Activated CD8-positive, alpha-beta T cell treated with anti-CD3 and anti-CD28 coated beads for 36 hours (primary cell): ENCODE measurements around the gene RAB8B. TPM values are rescaled to one million over a fixed set of nuclear protein-coding genes. Genes with fewer than 3 reads are reported as not detected.

Experiments
- ATAC-seq: fragments of 200-7000 bp; cut with Tn5 transposase; one replicate; pipeline ENCODE4 v1.10.0; 2021; ENCODE audit warnings: mild to moderate bottlenecking, moderate library complexity
- CTCF ChIA-PET: fragments of 350-600 bp; sonication (Branson Sonifier 250); formaldehyde crosslinking; loops from one replicate; lab custom pipeline; 2021; ENCODE audit warnings: antibody characterized with exemption; lab: Charles Lee
- POLR2A ChIA-PET: fragments of 350-600 bp; sonication (Branson Sonifier 250); formaldehyde crosslinking; loops from one replicate; lab custom pipeline; 2021; ENCODE audit warnings: antibody characterized with exemption; lab: Charles Lee
- DNase-seq: peaks from one replicate; pipeline ENCODE4 v3.0.0-alpha.2; 2020
- H3K27ac Mint-ChIP-seq: one replicate; pipeline ENCODE4 v1.8.0; 2021; ENCODE audit warnings: mild to moderate bottlenecking, mixed read lengths
- H3K27me3 Mint-ChIP-seq: one replicate; pipeline ENCODE4 v1.8.0; 2021; ENCODE audit warnings: mixed read lengths
- H3K36me3 Mint-ChIP-seq: one replicate; pipeline ENCODE4 v1.8.0; 2021; ENCODE audit warnings: low read depth, mixed read lengths
- H3K4me1 Mint-ChIP-seq: one replicate; pipeline ENCODE4 v1.8.0; 2021; ENCODE audit warnings: low read depth, mixed read lengths
- H3K4me3 Mint-ChIP-seq: one replicate; pipeline ENCODE4 v1.8.0; 2021; ENCODE audit warnings: mild to moderate bottlenecking, moderate library complexity, mixed read lengths
- H3K9me3 Mint-ChIP-seq: one replicate; pipeline ENCODE4 v1.8.0; 2021; ENCODE audit warnings: mixed read lengths
- intact Hi-C: fragments of 100-400 bp; cut with micrococcal nuclease; formaldehyde crosslinking; loops from one replicate; pipeline ENCODE4 v1.10.0; 2022
- total RNA-seq, 2 experiments: library from RNA; stranded (reverse); gene quantifications; one replicate each; pipeline ENCODE4 v1.2.3, GENCODE V29; 2021
- TF ChIP-seq, protein P1 (sequence below): fragments of 200-600 bp; IDR thresholded peaks from one replicate; pipeline ENCODE4 v1.8.0; 2022; ENCODE audit warnings: antibody characterized with exemption, mild to moderate bottlenecking

The RAB8B gene
- total RNA-seq, 2 experiments from 2014 or later: 252 to 261 TPM

DNA sequence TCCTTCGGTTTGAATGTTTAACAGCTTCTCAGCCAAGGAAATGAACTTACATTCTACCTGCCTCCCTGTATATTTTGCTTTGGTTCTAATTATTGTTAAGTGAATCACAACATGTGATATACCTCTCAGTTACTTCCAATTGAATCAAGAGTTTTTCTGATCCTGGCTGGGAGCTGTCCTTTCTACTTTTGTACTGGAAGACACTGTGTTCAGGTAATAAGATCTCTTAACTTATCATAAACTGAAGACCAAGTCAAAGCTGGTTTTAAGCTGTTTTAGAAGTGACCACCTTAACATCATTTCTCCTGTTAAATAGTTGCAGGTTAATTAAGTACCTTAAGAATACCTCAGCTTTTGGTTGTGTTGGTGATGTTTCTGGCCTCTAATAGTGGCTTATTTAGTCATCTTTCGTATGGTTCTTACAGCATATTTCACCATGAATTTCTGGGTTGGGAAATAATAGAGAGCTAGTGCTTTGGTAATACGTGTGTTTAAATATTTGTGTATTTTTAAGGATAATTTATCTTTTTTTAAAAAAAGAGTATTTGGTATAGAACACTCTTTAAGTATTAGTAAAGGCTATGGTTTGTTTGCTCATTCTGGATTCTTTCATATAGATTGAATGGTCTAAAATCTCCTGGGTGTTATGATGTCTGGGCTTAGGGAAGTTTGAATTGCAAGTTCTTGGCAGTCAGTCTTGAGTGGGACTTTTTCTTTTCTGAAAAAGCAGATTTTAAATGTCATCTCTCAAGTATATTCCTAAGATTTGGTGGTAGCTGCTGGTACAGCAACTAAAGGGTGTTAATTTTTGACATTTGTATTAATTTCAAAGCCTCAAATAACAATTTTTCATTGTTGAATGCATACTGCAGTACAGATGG is 1.6 kb downstream of the RAB8B start:
- ChIA-PET POLR2A (interaction anchor here (0.7 to 4.6 kb wide), 10 partner anchors 11 to 307 kb away, joined by 3 to 39 read pairs (median 10); partner anchors contain the start of gene RPS27L), CTCF (interaction anchor here (0.6 to 2.4 kb wide), 15 partner anchors 8 to 144 kb away, joined by 3 to 9 read pairs (median 3); no protein-coding TSS in a partner anchor)
- ATAC-seq (no peak), DNase-seq (no peak)
- intact Hi-C loops: loop anchor here (5.0 kb wide), 3 partner anchors 34 to 86 kb away; partner anchors contain the start of genes APH1B and RPS27L
- Mint-ChIP-seq H3K27ac (peak overlapping the region; percentile 93), H3K4me1 (peaks cover 47% of the 10 kb centered on the region), H3K4me3 (peak overlapping the region; percentile 89), H3K9me3 (no peaks in the 10 kb centered on the region), H3K36me3 (peaks cover 49% of the 10 kb centered on the region), H3K27me3 (no peaks in the 10 kb centered on the region)
- TF ChIP-seq, protein P1, sequence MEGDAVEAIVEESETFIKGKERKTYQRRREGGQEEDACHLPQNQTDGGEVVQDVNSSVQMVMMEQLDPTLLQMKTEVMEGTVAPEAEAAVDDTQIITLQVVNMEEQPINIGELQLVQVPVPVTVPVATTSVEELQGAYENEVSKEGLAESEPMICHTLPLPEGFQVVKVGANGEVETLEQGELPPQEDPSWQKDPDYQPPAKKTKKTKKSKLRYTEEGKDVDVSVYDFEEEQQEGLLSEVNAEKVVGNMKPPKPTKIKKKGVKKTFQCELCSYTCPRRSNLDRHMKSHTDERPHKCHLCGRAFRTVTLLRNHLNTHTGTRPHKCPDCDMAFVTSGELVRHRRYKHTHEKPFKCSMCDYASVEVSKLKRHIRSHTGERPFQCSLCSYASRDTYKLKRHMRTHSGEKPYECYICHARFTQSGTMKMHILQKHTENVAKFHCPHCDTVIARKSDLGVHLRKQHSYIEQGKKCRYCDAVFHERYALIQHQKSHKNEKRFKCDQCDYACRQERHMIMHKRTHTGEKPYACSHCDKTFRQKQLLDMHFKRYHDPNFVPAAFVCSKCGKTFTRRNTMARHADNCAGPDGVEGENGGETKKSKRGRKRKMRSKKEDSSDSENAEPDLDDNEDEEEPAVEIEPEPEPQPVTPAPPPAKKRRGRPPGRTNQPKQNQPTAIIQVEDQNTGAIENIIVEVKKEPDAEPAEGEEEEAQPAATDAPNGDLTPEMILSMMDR: no peak

DNA sequence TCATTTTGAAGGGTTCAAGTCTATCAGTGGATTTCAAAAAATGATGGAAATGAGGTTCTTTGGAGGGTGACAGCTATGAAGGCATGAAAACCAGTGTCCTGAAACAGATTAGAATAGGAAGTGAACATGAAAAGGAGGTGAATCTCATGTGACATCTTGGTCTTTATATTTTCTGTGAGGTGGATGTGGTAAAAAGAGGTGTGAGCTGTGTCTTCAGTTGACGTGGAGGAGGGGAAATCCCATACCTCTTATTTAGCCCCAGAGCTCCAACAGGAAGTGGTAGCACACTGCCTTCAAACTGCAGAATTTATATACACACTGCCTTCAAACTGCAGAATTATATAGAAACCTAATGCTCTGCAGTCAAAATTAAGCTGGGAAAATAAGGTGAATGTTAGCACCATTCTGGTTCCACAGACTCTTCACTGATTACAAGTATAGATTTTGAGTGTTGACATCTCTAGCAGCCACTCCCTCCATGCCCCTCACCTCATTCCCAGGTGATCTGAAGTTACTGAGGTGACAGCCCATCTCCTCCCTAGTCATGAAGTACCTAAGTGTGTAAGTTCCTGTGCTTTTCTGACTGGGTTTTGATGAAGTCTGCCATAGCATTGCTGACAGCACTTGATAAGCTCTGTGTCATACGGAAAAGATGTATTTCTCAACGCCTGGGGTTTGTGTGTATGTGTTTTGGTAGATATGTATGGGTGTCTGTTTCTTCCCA is 2.7 kb downstream of the RAB8B start:
- intact Hi-C loops: loop anchor here (2.0 to 5.0 kb wide), 4 partner anchors 21 to 85 kb away; partner anchors contain the start of genes APH1B and RPS27L
- Mint-ChIP-seq H3K27ac (peak overlapping the region; percentile 93), H3K4me3 (peak overlapping the region; percentile 89), H3K27me3 (no peaks in the 10 kb centered on the region), H3K9me3 (no peaks in the 10 kb centered on the region), H3K4me1 (peaks cover 53% of the 10 kb centered on the region), H3K36me3 (peaks cover 57% of the 10 kb centered on the region)
- CTCF ChIA-PET: interaction anchor here (0.6 to 2.4 kb wide), 16 partner anchors 9 to 145 kb away, joined by 3 to 9 read pairs (median 4); partner anchors contain the start of gene RPS27L
- POLR2A ChIA-PET: interaction anchor here (0.7 to 4.6 kb wide), 12 partner anchors 10 to 305 kb away, joined by 3 to 39 read pairs (median 4); partner anchors contain the start of gene RPS27L
- ATAC-seq (peak; percentile 49), DNase-seq (peak; percentile 78)
- TF ChIP-seq, protein P1: no peak

DNA sequence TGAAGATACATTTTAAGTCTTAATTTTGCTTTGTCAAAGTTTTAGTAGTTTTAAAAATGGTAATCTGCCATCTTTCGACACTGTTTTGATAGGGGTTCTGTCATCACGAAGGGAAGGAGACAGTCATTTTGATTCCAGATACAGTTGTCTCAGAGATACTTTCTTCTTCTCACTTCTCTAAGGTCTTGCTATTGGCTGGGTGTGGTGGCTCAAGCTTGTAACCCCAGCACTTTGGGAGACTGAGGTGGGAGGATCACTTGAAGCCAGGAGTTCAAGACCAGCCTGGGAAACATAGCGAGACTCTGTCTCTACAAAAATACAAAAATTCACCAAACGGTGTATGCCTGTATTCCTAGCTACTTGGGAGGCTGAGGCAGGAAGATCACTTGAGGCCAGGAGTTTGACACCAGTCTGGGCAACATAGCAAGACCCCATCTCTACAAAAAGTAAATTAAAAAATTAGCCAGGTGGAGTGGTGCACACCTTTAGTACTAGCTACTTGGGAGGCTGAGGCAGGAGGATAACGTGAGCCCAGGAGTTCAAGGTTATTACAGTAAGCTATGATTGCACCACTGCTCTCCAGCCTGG is 3.3 kb downstream of the RAB8B start:
- H3K36me3 Mint-ChIP-seq: peaks cover 61% of the 10 kb centered on the region
- TF ChIP-seq, protein P1: no peak
- CTCF ChIA-PET: interaction anchor here (0.8 to 2.4 kb wide), 7 partner anchors 12 to 145 kb away, joined by 3 to 9 read pairs (median 5); partner anchors contain the start of gene RPS27L
- POLR2A ChIA-PET: interaction anchor here (1.0 to 4.6 kb wide), 9 partner anchors 10 to 95 kb away, joined by 3 to 39 read pairs (median 14); partner anchors contain the start of gene RPS27L
- H3K4me1 Mint-ChIP-seq: peaks cover 58% of the 10 kb centered on the region
- H3K9me3 Mint-ChIP-seq: no peaks in the 10 kb centered on the region
- peak overlapping the region; percentile 89 for H3K4me3 Mint-ChIP-seq
- peak; percentile 44 for DNase-seq
- intact Hi-C loops: loop anchor here (2.0 to 5.0 kb wide), 4 partner anchors 20 to 85 kb away; partner anchors contain the start of genes APH1B and RPS27L
- peak overlapping the region; percentile 93 for H3K27ac Mint-ChIP-seq
- ATAC-seq: peak; percentile 13
- no peaks in the 10 kb centered on the region for H3K27me3 Mint-ChIP-seq

DNA sequence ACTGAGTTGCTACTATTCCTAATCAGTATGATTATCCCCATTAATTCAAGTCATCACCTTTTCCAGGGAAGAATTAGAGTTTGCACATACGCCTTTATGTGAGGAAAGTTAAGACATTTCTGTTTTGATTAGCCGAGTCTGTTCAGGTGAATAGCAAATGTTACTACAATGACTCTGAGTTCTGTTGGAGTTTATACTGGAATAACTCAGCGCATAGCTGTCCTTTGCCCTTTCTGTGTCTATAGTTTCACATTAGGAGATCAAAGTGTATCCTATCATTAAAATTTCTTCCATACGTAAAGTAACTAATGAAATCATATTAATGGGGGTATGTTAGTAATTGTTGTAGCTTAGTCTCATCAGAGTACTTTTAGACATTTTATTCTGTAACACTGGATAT is 4.9 kb downstream of the RAB8B start:
- POLR2A ChIA-PET: interaction anchor here (1.2 to 4.6 kb wide), 7 partner anchors 8 to 49 kb away, joined by 4 to 39 read pairs (median 6); no protein-coding TSS in a partner anchor
- Mint-ChIP-seq H3K36me3 (peaks cover 75% of the 10 kb centered on the region), H3K9me3 (no peaks in the 10 kb centered on the region), H3K4me3 (peak overlapping the region; percentile 89), H3K27ac (peak overlapping the region; percentile 93), H3K4me1 (peaks cover 63% of the 10 kb centered on the region), H3K27me3 (no peaks in the 10 kb centered on the region)
- TF ChIP-seq, protein P1: no peak
- intact Hi-C loops: loop anchor here (5.0 kb wide), 3 partner anchors 37 to 83 kb away; partner anchors contain the start of genes APH1B and RPS27L
- ATAC-seq (no peak), DNase-seq (no peak)
- CTCF ChIA-PET: interaction anchor here (0.9 to 5.0 kb wide), 4 partner anchors 10 to 146 kb away, joined by 3 to 24 read pairs (median 10); no protein-coding TSS in a partner anchor
